ENCODE measurements around the gene ASPG. TPM values are rescaled to one million over a fixed set of nuclear protein-coding genes. Genes with fewer than 3 reads are reported as not detected.

The ASPG gene
- total and polyA plus RNA-seq, 2 of the 13 experiments (the other 11 are each of a cell fraction or from before 2014, with no cell fraction given), result not detected

GRCh38 chr14:104137297-104138097 is 52.0 kb downstream of the ASPG start (continued):
- TF ChIP-seq, protein P1, sequence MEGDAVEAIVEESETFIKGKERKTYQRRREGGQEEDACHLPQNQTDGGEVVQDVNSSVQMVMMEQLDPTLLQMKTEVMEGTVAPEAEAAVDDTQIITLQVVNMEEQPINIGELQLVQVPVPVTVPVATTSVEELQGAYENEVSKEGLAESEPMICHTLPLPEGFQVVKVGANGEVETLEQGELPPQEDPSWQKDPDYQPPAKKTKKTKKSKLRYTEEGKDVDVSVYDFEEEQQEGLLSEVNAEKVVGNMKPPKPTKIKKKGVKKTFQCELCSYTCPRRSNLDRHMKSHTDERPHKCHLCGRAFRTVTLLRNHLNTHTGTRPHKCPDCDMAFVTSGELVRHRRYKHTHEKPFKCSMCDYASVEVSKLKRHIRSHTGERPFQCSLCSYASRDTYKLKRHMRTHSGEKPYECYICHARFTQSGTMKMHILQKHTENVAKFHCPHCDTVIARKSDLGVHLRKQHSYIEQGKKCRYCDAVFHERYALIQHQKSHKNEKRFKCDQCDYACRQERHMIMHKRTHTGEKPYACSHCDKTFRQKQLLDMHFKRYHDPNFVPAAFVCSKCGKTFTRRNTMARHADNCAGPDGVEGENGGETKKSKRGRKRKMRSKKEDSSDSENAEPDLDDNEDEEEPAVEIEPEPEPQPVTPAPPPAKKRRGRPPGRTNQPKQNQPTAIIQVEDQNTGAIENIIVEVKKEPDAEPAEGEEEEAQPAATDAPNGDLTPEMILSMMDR (CRISPR knock-in tag; IDR thresholded peaks at IDR 0.05), result peak; percentile 84
- TF ChIP-seq NR2F6 (IDR thresholded peaks at IDR 0.05) (no peak; the same call in 1 of the 2 replicates), NR2F6 (CRISPR knock-in tag; IDR thresholded peaks at IDR 0.05) (peak; percentile 70; the same call in 1 of the 2 replicates), BORCS8-MEF2B (CRISPR knock-in tag; IDR thresholded peaks at IDR 0.05) (0 out of 2 replicates have a peak, but pooled peaks have one; percentile 50), DPF2 (CRISPR knock-in tag; IDR thresholded peaks at IDR 0.05; ENCODE audit: borderline replicate concordance, low read depth) (no peak), KDM5A (IDR thresholded peaks at IDR 0.05; ENCODE audit: borderline replicate concordance, low read length) (no peak), ZNF792 (CRISPR knock-in tag; IDR thresholded peaks at IDR 0.05) (no peak), ZNF274 (CRISPR knock-in tag; IDR thresholded peaks at IDR 0.05) (no peak), ZNF644 (CRISPR knock-in tag; IDR thresholded peaks at IDR 0.05; ENCODE audit: low read depth) (no peak), ZBED4 (CRISPR knock-in tag; IDR thresholded peaks at IDR 0.05; ENCODE audit: borderline replicate concordance) (peak; percentile 87), MTF2 (CRISPR knock-in tag; IDR thresholded peaks at IDR 0.05; ENCODE audit: borderline replicate concordance) (peak; percentile 81; the same call in 1 of the 2 replicates), RFX3 (CRISPR knock-in tag; IDR thresholded peaks at IDR 0.05) (no peak), ZNF430 (CRISPR knock-in tag; IDR thresholded peaks at IDR 0.05) (no peak), ZNF800 (CRISPR knock-in tag; IDR thresholded peaks at IDR 0.05) (peak; percentile 66; the same call in 1 of the 2 replicates)
- TF ChIP-seq, protein P2, sequence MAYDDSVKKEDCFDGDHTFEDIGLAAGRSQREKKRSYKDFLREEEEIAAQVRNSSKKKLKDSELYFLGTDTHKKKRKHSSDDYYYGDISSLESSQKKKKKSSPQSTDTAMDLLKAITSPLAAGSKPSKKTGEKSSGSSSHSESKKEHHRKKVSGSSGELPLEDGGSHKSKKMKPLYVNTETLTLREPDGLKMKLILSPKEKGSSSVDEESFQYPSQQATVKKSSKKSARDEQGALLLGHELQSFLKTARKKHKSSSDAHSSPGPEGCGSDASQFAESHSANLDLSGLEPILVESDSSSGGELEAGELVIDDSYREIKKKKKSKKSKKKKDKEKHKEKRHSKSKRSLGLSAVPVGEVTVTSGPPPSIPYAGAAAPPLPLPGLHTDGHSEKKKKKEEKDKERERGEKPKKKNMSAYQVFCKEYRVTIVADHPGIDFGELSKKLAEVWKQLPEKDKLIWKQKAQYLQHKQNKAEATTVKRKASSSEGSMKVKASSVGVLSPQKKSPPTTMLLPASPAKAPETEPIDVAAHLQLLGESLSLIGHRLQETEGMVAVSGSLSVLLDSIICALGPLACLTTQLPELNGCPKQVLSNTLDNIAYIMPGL (CRISPR knock-in tag; IDR thresholded peaks at IDR 0.05; ENCODE audit: borderline replicate concordance in 1 of 2, low read depth in 1 of 2), result peak in 1 of 2 experiments; percentile 32; a peak in 1 of 4 replicates

All from HepG2 (cell line).